HUES64 (cell line): ENCODE measurements around the gene RDH8.
A peak's percentile ranks its signal among the peaks of the same experiment; 100 is the strongest.

Source experiments
- H3K27ac ChIP-seq: 2 replicates; pipeline ENCODE4 v1.7.0; 2013; ENCODE audit warnings: low read depth, low read length, inconsistent platforms
- H3K27me3 ChIP-seq: 2 replicates; pipeline ENCODE4 v1.6.1; 2013; ENCODE audit warnings: mild to moderate bottlenecking, low read length; ENCODE audit not compliant: insufficient read depth
- H3K36me3 ChIP-seq: 2 replicates; pipeline ENCODE4 v1.6.1; 2013; ENCODE audit warnings: mild to moderate bottlenecking, low read length; ENCODE audit not compliant: insufficient read depth
- H3K4me1 ChIP-seq: 2 replicates; pipeline ENCODE4 v1.6.1; 2013; ENCODE audit warnings: mild to moderate bottlenecking, low read length, moderate library complexity; ENCODE audit not compliant: insufficient read depth
- H3K4me3 ChIP-seq: 2 replicates; pipeline ENCODE4 v1.5.1; 2013; ENCODE audit warnings: mild to moderate bottlenecking, low read length, moderate library complexity
- H3K9ac ChIP-seq: 2 replicates; pipeline ENCODE4 v1.6.1; 2013; ENCODE audit warnings: mild to moderate bottlenecking, low read depth, low read length
- H3K9me3 ChIP-seq: 2 replicates; pipeline ENCODE4 v1.6.1; 2013; ENCODE audit warnings: low read depth, low read length; ENCODE audit not compliant: insufficient read depth
- WGBS: fragments of 150-250, 120-280 bp; methylation state at CpG from one replicate; pipeline ENCODE4 v1.1.7; 2013; ENCODE audit warnings: missing lambda C conversion rate; 5-methylcytosine and 5-hydroxymethylcytosine counted together

The RDH8 gene

DNA sequence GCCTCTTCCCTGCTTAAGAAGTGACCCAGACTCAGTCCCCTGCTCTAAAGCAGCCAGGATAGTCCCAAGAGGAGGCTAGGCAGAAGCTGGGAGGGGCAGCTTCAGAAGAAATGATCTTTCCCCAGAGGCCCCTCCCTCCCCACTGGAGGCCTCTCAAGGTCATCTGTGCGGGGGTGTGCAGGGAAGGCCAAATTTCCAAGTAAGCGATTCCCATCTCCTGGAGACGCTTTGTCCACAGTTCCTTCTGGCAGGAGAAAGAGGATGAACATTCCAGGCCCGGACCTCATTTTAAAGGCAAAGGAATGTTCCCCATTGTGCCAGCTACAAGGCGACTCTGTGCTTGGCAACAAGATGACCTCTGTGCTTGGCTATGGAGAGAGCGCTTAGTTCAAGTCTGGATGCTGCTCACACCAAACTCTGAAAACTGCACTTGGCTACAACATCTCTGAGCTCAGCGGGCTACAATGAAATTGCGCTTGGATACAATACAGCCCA, 26.4 kb upstream of the RDH8 start:
- H3K9me3 ChIP-seq = no peaks in the 10 kb centered on the region
- no peaks in the 10 kb centered on the region; the same call in 1 of the 2 replicates for H3K4me1 ChIP-seq
- H3K4me3 ChIP-seq = no peak overlapping the region
- H3K36me3 ChIP-seq = no peaks in the 10 kb centered on the region
- WGBS = 71% methylated on average over 8 of the region's 8 CpGs
- H3K9ac ChIP-seq = 0 out of 2 replicates have a peak overlapping the region, but pooled peaks have one; percentile 22
- no peak overlapping the region for H3K27ac ChIP-seq
- H3K27me3 ChIP-seq = no peaks in the 10 kb centered on the region

DNA sequence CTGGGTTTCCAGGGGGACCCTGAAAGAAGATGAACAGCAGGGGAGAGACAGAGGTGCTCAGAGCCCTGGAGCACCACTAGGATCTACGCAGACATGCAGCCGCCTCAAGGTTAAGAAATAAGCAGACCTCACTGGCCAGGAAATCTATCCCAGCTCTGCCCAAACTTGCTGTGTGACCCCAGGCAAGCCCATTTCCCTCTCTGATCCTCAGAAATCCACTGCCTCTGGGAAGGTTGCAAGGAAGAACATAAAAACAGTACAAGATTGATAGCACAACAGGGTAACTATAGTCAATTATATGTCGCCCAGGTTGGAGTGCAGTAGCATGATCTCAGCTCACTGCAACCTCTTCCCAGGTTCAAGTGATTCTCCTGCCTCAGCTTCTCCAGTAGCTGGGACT, 23.8 kb upstream of the RDH8 start:
- H3K36me3 ChIP-seq = no peaks in the 10 kb centered on the region
- no peak overlapping the region for H3K4me3 ChIP-seq
- no peaks in the 10 kb centered on the region for H3K9me3 ChIP-seq
- no peaks in the 10 kb centered on the region for H3K27me3 ChIP-seq
- no peak overlapping the region for H3K27ac ChIP-seq
- H3K9ac ChIP-seq = no peak overlapping the region
- WGBS = 92% methylated on average over 3 of the region's 3 CpGs
- H3K4me1 ChIP-seq = no peaks in the 10 kb centered on the region; the same call in 1 of the 2 replicates

DNA sequence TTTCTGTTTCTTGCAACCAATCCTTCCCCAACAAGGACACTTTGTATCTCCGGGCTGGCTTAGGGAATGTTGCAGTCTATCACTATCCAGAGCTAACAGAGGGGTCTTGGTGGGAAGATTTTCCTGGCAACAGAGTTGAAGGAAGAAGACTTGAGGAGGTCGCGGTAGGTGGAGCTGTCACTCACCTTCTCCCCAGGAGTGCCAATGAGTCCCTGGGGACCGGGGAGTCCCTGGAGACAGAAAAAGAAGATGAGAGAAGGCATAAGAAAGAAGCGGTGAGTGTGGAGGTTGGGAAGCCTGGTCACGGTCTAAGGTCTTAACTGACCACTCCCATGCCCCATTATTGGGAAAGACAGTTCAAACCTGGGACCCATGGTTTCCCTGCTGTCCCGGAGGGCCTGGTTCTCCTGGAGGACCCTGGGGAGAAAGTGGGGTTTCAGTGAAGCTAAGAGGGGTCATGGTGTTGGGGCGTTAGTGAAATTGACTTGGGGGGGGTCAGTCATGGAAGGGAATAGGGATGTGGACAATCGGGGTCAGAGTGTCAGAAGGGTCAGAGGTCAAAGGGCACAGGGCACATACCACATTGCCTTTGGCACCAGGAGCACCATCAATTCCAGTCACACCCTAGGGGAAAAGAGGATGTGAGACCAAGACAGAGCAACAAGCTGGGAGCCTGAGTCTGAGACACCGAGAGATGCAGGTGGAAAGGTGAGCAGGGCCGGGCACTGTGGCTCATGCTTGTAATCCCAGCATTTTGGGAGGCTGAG, 21.7 kb upstream of the RDH8 start:
- no peaks in the 10 kb centered on the region for H3K9me3 ChIP-seq
- H3K27me3 ChIP-seq = no peaks in the 10 kb centered on the region
- no peak overlapping the region for H3K4me3 ChIP-seq
- no peak overlapping the region for H3K9ac ChIP-seq
- H3K4me1 ChIP-seq = no peaks in the 10 kb centered on the region; the same call in 1 of the 2 replicates
- H3K27ac ChIP-seq = no peak overlapping the region
- WGBS = 88% methylated on average over 11 of the region's 11 CpGs
- H3K36me3 ChIP-seq = no peaks in the 10 kb centered on the region

DNA sequence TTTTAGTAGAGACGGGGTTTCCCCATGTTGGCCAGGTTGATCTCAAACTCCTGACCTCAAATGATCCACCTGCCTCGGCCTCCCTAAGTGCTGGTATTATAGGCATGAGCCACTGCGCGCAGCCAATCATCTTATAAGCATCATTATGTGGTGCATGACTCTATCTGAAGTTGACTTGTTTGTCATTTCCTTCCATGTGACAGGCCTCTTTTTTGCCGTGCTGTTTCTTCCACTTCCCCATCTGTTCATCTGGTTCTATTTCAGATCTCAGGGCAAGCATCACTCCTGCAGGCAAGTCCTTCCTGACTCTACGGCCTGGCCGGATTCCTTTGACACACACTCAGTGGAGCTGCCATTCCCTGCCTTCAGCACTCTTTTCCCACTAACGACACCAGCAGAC, 18.2 kb upstream of the RDH8 start:
- WGBS = 93% methylated on average over 8 of the region's 8 CpGs
- Histone ChIP-seq H3K9me3 (no peaks in the 10 kb centered on the region), H3K4me3 (no peak overlapping the region), H3K4me1 (no peaks in the 10 kb centered on the region), H3K36me3 (no peaks in the 10 kb centered on the region), H3K9ac (no peak overlapping the region), H3K27me3 (no peaks in the 10 kb centered on the region), H3K27ac (no peak overlapping the region)

DNA sequence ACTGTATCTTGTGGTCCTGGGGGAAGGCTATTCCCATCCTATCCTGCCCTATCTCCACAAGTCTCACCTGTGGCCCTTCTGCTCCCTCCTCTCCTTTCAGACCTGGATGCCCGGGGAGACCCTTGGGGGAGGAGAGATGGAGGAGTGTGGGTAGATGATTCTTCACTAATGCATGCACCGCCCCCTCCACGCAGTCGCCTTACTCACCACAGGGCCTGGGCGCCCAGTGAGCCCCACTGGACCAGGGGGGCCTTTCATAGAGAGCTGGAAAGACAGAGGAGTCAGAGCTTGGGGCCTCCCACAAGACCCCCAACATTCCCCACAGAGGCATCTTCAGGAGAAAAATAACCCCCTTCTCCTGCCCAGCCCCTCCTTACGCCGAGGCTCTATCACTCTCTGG, 17.3 kb upstream of the RDH8 start:
- Histone ChIP-seq H3K4me1 (no peaks in the 10 kb centered on the region), H3K4me3 (no peak overlapping the region), H3K27me3 (no peaks in the 10 kb centered on the region), H3K27ac (no peak overlapping the region), H3K36me3 (no peaks in the 10 kb centered on the region), H3K9ac (no peak overlapping the region), H3K9me3 (no peaks in the 10 kb centered on the region)
- WGBS = 85% methylated on average over 6 of the region's 7 CpGs

DNA sequence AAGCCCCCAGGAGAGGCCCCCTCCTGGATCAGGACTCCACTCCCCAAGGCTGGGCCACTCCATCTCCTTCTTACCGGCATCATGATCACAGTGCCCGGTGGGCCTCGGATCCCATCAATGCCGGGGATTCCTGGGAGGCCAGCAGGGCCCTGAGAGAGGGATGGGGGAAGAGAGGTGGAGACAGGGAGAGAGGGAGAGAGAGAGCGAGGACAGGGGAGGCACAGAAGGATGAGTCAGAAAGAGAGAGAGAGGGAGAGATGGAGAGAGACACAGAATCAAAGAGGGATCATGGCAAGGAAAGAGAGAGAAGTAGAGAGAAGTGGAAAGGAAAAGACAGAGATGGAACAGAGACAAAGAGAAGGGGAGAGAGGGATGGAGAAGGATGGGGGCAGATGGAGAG, 16.7 kb upstream of the RDH8 start:
- Histone ChIP-seq H3K27me3 (no peaks in the 10 kb centered on the region), H3K4me1 (no peaks in the 10 kb centered on the region), H3K9ac (no peak overlapping the region), H3K9me3 (no peaks in the 10 kb centered on the region), H3K27ac (no peak overlapping the region), H3K36me3 (no peaks in the 10 kb centered on the region), H3K4me3 (no peak overlapping the region)
- 74% methylated on average over 5 of the region's 5 CpGs for WGBS

DNA sequence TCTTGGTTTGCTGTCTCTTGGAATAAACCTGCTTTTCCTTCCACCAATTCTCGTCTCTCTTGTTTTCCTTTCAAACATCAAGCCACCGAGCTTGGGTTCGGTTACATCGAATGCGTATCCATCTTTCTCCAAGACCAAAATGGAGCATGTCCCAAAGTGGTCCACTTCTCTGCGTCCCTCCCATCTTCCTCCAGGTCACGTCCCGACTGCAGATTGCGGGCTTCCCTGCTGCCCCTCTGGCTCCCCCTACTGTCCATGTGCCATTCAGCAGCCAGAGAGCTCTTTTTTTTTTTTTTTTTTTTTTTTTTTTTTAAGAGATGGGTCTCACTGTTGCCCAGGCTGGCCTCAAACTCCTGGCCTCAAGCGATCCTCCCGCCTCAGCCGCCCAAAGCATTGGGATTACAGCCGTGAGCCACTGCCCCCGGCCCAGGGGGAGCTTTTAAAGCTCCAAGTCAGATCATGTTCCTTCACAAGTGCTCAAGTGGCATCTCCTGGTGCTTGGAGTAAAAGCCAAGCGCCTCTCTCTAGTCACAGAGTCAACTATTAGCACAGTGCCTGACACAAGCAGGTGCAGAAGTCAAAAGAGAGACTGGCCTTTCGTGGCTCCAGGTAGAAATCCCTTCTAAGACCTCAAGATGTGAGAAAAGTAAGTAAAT, 13.0 kb upstream of the RDH8 start:
- Histone ChIP-seq H3K4me1 (no peaks in the 10 kb centered on the region), H3K9me3 (no peaks in the 10 kb centered on the region), H3K27me3 (no peaks in the 10 kb centered on the region), H3K36me3 (no peaks in the 10 kb centered on the region), H3K27ac (no peak overlapping the region), H3K9ac (no peak overlapping the region), H3K4me3 (no peak overlapping the region)
- WGBS = 16% methylated on average over 16 of the region's 16 CpGs

DNA sequence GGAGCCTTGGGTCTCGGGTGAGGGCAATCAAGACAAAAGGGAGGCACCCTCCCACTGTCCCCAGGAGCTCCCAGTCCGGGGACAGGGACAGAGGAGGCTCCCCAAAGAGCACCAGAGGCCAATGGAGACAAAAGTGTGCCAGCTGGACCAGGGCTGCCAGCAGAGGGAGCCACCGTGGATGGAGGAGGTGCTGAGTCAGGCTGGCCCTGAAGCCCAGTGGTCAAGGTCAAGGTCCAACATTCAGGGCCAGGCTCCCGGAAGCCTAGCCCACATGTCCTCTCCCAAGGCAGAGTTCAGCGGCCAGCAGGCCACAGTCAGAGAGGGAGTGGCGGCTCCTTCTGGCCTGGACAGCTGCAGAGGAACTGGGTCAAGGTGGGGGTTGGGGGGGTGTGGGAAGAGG, 11.4 kb upstream of the RDH8 start:
- WGBS = 77% methylated on average over 6 of the region's 6 CpGs
- no peak overlapping the region for H3K9ac ChIP-seq
- no peaks in the 10 kb centered on the region for H3K27me3 ChIP-seq
- H3K9me3 ChIP-seq = no peaks in the 10 kb centered on the region
- H3K36me3 ChIP-seq = no peaks in the 10 kb centered on the region
- no peak overlapping the region for H3K4me3 ChIP-seq
- H3K4me1 ChIP-seq = no peaks in the 10 kb centered on the region
- no peak overlapping the region for H3K27ac ChIP-seq

DNA sequence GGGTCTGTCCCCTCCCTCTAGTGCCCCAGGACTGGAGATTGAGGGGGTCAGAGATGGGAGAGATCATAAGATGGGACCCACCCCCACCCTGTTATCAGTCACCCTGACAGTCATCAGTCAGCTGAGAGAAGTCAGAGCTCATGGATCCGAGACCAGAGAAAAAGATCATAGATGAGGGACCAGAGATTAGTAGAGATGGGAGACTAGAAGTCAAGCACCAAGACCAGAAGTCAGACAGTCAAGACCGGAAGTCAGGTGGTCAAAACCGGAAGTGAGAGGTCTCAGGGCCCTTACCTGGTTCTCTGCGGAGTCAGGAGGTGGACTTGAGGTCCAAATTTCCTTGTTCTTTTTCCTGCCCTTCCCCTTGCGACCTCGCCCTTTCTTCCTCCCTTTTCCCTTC, 10.0 kb upstream of the RDH8 start:
- H3K9me3 ChIP-seq = no peaks in the 10 kb centered on the region
- no peaks in the 10 kb centered on the region for H3K36me3 ChIP-seq
- H3K27ac ChIP-seq = no peak overlapping the region
- WGBS = 90% methylated on average over 6 of the region's 6 CpGs
- H3K4me1 ChIP-seq = no peaks in the 10 kb centered on the region; the same call in 1 of the 2 replicates
- no peak overlapping the region for H3K9ac ChIP-seq
- no peaks in the 10 kb centered on the region for H3K27me3 ChIP-seq
- H3K4me3 ChIP-seq = no peak overlapping the region

DNA sequence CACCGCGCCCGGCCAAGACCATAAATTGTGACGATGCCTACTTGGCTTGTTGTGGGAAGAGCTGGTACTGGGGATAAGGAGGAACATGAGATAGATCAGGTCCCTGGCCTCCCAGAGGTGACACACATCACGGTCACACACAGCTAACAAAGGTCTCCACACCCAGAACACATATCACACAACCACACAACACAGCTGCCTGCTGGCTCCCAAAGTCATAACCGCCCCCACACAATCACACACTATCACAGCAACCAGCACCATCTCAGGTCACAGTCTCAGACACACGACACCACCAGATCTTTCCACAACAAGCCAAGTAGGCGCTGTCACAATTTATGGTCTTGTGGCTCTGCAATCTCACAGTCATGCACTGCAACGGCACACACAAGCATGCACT, 8.7 kb upstream of the RDH8 start:
- Histone ChIP-seq H3K4me3 (no peak overlapping the region), H3K27ac (no peak overlapping the region), H3K9me3 (no peaks in the 10 kb centered on the region), H3K9ac (no peak overlapping the region), H3K27me3 (peaks cover 9% of the 10 kb centered on the region), H3K36me3 (no peaks in the 10 kb centered on the region), H3K4me1 (peaks cover 4% of the 10 kb centered on the region)
- WGBS = 93% methylated on average over 9 of the region's 9 CpGs

DNA sequence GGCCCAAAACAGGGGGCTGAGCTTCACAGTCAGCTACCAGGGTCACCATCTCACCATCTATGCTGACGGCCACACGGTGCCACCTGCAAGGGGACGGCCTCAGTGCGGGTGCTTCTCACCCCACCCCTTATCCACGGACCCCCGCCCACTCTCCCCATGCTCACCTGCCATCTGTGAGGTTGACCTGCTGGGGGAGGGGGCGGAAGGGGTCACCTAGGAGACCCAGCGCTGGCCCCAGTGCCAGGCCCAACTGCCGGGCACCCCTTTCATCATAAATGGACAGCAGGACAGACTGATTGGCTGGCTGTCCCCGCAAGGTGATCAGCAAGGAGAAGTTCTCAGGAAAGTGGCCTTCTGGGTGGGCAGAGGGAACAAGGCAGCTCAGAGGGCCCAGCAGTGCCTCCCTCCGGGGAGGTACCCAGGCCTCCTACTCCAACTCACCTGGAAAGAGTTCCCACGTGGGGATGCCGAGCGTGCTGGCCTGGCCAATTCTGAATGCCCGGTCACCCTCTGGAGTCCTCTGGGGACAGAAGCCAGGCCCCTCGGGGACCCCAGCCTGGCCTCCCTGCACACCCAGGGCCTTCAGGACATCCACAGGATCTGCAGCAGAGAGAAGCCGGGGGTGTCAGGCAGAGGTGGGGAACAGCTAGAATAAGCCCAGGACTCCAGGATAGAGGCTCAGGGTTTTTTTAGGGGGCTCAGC, 7.5 kb upstream of the RDH8 start:
- Histone ChIP-seq H3K9me3 (no peaks in the 10 kb centered on the region), H3K27me3 (peaks cover 20% of the 10 kb centered on the region), H3K36me3 (no peaks in the 10 kb centered on the region), H3K9ac (no peak overlapping the region), H3K4me1 (peaks cover 8% of the 10 kb centered on the region), H3K4me3 (no peak overlapping the region), H3K27ac (no peak overlapping the region)
- 89% methylated on average over 17 of the region's 17 CpGs for WGBS
